Right lobe of liver (tissue), 6 donors: ENCODE data around the gene SEZ6. TPM values are rescaled to one million over a fixed set of nuclear protein-coding genes. Genes with fewer than 3 reads are reported as not detected.

Experiments used
- ATAC-seq, 4 donors: fragments of 200-7000 bp; cut with Tn5 transposase; one replicate each; pipeline ENCODE4 v1.9.1; 2020; ENCODE audit warnings: mild to moderate bottlenecking in 4 of 4, moderate library complexity in 4 of 4
- DNase-seq, 3 donors: peaks; one replicate each; pipeline ENCODE4 v3.0.0-alpha.2; 2020
- H3K27ac ChIP-seq, 3 donors: fragments of 200-600 bp; one replicate each; pipeline ENCODE4 v1.8.0; 2022
- H3K27me3 ChIP-seq, 2 donors: fragments of 200-600 bp; one replicate each; pipeline ENCODE4 v1.8.0; 2022
- H3K36me3 ChIP-seq, 4 donors: fragments of 200-600 bp; sonication (generic) in 1 of 4; one replicate each; pipeline versions ENCODE4 v1.5.1 to v1.8.0; 2017 to 2022; ENCODE audit warnings: control low read depth in 1 of 4
- H3K4me1 ChIP-seq, 4 donors: fragments of 200-600 bp; sonication (generic) in 1 of 4; one replicate each; pipeline versions ENCODE4 v1.5.1 to v1.8.0; 2017 to 2022; ENCODE audit warnings: control low read depth in 1 of 4
- H3K4me3 ChIP-seq, 3 donors: fragments of 200-600 bp; one replicate each; pipeline ENCODE4 v1.8.0; 2022
- H3K9me3 ChIP-seq, 4 donors: fragments of 200-600 bp; sonication (generic) in 1 of 4; one replicate each; pipeline versions ENCODE4 v1.5.1 to v1.8.0; 2017 to 2022; ENCODE audit warnings: control low read depth in 1 of 4
- POLR2A ChIP-seq: fragments of 450-650 bp; IDR thresholded peaks from one replicate; pipeline ENCODE4 v1.6.1; 2017; ENCODE audit warnings: antibody characterized with exemption, mild to moderate bottlenecking
- WGBS: methylation state at CpG from one replicate; pipeline ENCODE4 v1.1.6; 2018; ENCODE audit warnings: low coverage, low lambda C conversion rate; ENCODE audit not compliant: insufficient coverage; ENCODE audit errors: missing lambda C conversion rate; 5-methylcytosine and 5-hydroxymethylcytosine counted together
- intact Hi-C, 2 donors: fragments of 100-400 bp; cut with DNase I; formaldehyde crosslinking; loops; one replicate each; pipeline versions ENCODE4 v1.11.2 to v1.14.1; 2022
- total RNA-seq, 6 experiments: library from RNA; depleted of rRNA in 2 of 6; stranded (reverse); fragments of >200 nt in 2 of 6; fragmentation: NEBNext Ultra II Directional in 3 of 6; extraction: Animal tissue kit (Norgen Biotek cat#: 25700) in 3 of 6; gene quantifications; one replicate each; pipeline versions ENCODE4 v1.1.0 to v1.2.4, GENCODE V29; 2016 to 2023
- TF ChIP-seq, protein P1 (sequence below), 4 donors: fragments of 200-600 bp in 3 of 4; fragments of 450-650 bp in 1 of 4; IDR thresholded peaks; one replicate each; pipeline versions ENCODE4 v1.5.1 to v1.8.0; 2016 to 2022; ENCODE audit warnings: antibody characterized with exemption in 4 of 4, mild to moderate bottlenecking in 2 of 4
- donor health status: DM: no; HTN: yes; CAD: no.
- donor health status: DM: no; HTN: no; CAD: no.
- donor health status: DM: no; HTN: no; CAD: no.
- donor health status: DM: no; HTN: yes; CAD: no.
- donor health status: DM: no; HTN: yes; CAD: no.

Gene SEZ6
- total RNA-seq, 6 experiments from 2014 or later, result not detected

GRCh38 chr17:28958820-28959455 lies 46.9 kb downstream of the SEZ6 start:
- no peak for TF ChIP-seq POLR2A
- TF ChIP-seq, protein P1, sequence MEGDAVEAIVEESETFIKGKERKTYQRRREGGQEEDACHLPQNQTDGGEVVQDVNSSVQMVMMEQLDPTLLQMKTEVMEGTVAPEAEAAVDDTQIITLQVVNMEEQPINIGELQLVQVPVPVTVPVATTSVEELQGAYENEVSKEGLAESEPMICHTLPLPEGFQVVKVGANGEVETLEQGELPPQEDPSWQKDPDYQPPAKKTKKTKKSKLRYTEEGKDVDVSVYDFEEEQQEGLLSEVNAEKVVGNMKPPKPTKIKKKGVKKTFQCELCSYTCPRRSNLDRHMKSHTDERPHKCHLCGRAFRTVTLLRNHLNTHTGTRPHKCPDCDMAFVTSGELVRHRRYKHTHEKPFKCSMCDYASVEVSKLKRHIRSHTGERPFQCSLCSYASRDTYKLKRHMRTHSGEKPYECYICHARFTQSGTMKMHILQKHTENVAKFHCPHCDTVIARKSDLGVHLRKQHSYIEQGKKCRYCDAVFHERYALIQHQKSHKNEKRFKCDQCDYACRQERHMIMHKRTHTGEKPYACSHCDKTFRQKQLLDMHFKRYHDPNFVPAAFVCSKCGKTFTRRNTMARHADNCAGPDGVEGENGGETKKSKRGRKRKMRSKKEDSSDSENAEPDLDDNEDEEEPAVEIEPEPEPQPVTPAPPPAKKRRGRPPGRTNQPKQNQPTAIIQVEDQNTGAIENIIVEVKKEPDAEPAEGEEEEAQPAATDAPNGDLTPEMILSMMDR (IDR thresholded peaks at IDR 0.05), result no peak
- H3K4me1 ChIP-seq, result no peaks in the 10 kb centered on the region
- no peak overlapping the region for H3K27ac ChIP-seq
- no peaks in the 10 kb centered on the region for H3K36me3 ChIP-seq
- intact Hi-C loops, result no loop called here
- H3K9me3 ChIP-seq, result no peaks in the 10 kb centered on the region
- WGBS, result no CpG with 5 or more reads among the region's 18 CpGs
- H3K4me3 ChIP-seq, result no peak overlapping the region
- ATAC-seq (no peak), DNase-seq (no peak)
- H3K27me3 ChIP-seq, result no peaks in the 10 kb centered on the region

- Histone ChIP-seq H3K9me3 (no peaks in the 10 kb centered on the region), H3K36me3 (no peaks in the 10 kb centered on the region), H3K4me3 (no peak overlapping the region), H3K27ac (no peak overlapping the region), H3K27me3 (no peaks in the 10 kb centered on the region), H3K4me1 (peaks cover 0 to 5% (median 0%) of the 10 kb centered on the region in 4 donors)
- intact Hi-C loops, result no loop called here
- ATAC-seq (no peak), DNase-seq (no peak)
- 100% methylated on average over 2 of the region's 7 CpGs for WGBS
- TF ChIP-seq POLR2A, result no peak
- TF ChIP-seq, protein P1 (IDR thresholded peaks at IDR 0.05), result no peak
These were observed 47.9 kb downstream of the SEZ6 start for GRCh38 chr17:28957992-28958355.

- DNase-seq (no peak), ATAC-seq (no peak)
- TF ChIP-seq POLR2A, result no peak
- TF ChIP-seq, protein P1 (IDR thresholded peaks at IDR 0.05), result no peak
These were observed 48.4 kb downstream of the SEZ6 start for GRCh38 chr17:28957277-28957991.

DNA sequence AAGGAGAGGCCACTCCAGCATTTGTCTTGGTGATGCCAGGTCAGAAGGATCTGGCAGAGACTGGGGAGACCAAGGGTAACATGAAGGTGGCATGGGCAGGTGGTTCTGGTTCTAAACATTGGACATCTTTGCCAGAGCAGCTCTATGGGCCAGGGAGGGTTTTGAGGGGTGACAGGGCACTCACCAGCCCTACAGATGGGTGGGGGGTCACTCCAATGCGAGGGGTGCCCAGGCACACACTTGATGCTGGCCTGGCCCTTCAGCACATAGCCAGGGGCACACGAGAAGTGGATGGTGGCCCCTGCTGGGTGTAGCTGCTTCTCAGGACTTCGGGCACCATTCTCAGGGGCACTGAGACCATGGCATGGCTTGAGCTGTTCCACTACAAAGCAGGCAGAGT lies 49.0 kb downstream of the SEZ6 start:
- intact Hi-C loops, result no loop called here
- H3K27me3 ChIP-seq, result no peaks in the 10 kb centered on the region
- no peak for DNase-seq

More at GRCh38 chr17:28957277-28957991, 48.4 kb downstream of the SEZ6 start:
- Histone ChIP-seq H3K4me3 (no peak overlapping the region), H3K27me3 (no peaks in the 10 kb centered on the region), H3K9me3 (no peaks in the 10 kb centered on the region), H3K4me1 (peaks cover 0 to 9% (median 0%) of the 10 kb centered on the region in 4 donors), H3K27ac (no peak overlapping the region), H3K36me3 (no peaks in the 10 kb centered on the region)
- intact Hi-C loops, result no loop called here
- 93% methylated on average over 5 of the region's 13 CpGs for WGBS

More for the DNA sequence above, 49.0 kb downstream of the SEZ6 start:
- ATAC-seq, result no peak
- Histone ChIP-seq H3K4me3 (no peak overlapping the region), H3K9me3 (no peaks in the 10 kb centered on the region), H3K4me1 (peaks cover 0 to 9% (median 0%) of the 10 kb centered on the region in 4 donors), H3K27ac (no peak overlapping the region), H3K36me3 (no peaks in the 10 kb centered on the region)
- TF ChIP-seq, protein P1 (IDR thresholded peaks at IDR 0.05), result no peak
- no peak for TF ChIP-seq POLR2A
- no CpG with 5 or more reads among the region's 3 CpGs for WGBS
